Uterus (tissue), 4 donors: ENCODE results near the gene CTNNBIP1. TPM values are rescaled to one million over a fixed set of nuclear protein-coding genes. Genes with fewer than 3 reads are reported as not detected.

Experiments
- DNase-seq, 2 donors: peaks; one replicate each; pipeline ENCODE4 v3.0.0-alpha.2; 2019 to 2020
- H3K27ac ChIP-seq, 2 donors: fragments of 200-600 bp; sonication (generic); 1 replicate in 1 of 2; 2 replicates in 1 of 2; pipeline ENCODE4 v1.5.1; 2016 to 2018
- H3K27me3 ChIP-seq, 2 donors: fragments of 200-600 bp; sonication (generic); one replicate each; pipeline ENCODE4 v1.5.1; 2018 to 2019; ENCODE audit warnings: control low read depth in 1 of 2
- H3K36me3 ChIP-seq, 2 donors: fragments of 200-600 bp; sonication (generic); one replicate each; pipeline ENCODE4 v1.5.1; 2019; ENCODE audit warnings: control low read depth in 1 of 2
- H3K4me1 ChIP-seq, 2 donors: fragments of 200-600 bp; sonication (generic); one replicate each; pipeline ENCODE4 v1.5.1; 2018 to 2019; ENCODE audit warnings: control low read depth in 1 of 2
- H3K4me3 ChIP-seq, 2 donors: fragments of 200-600 bp; sonication (generic); 1 replicate in 1 of 2; 2 replicates in 1 of 2; pipeline ENCODE4 v1.5.1; 2018 to 2019; ENCODE audit warnings: mild to moderate bottlenecking in 1 of 2
- H3K9me3 ChIP-seq, 2 donors: fragments of 200-600 bp; sonication (generic); one replicate each; pipeline ENCODE4 v1.5.1; 2019; ENCODE audit warnings: control low read depth in 1 of 2
- CTCF ChIP-seq, 4 experiments: fragments of 200-600 bp in 2 of 4; fragments of 450-650 bp in 2 of 4; sonication (generic) in 2 of 4; IDR thresholded peaks; one replicate each; pipeline ENCODE4 v1.5.1; 2016 to 2019; ENCODE audit warnings: antibody characterized with exemption in 4 of 4, mild to moderate bottlenecking in 2 of 4, moderate library complexity in 1 of 4
- POLR2A ChIP-seq, 2 donors: fragments of 450-650 bp; IDR thresholded peaks; one replicate each; pipeline ENCODE4 v1.6.1; 2016; ENCODE audit warnings: antibody characterized with exemption in 2 of 2, mild to moderate bottlenecking in 1 of 2, moderate library complexity in 1 of 2
- intact Hi-C: fragments of 100-400 bp; cut with DNase I; formaldehyde crosslinking; loops from one replicate; pipeline ENCODE4 v1.15.1; 2023; ENCODE audit warnings: low total_unique reads
- total RNA-seq, 4 donors: library from RNA; depleted of rRNA in 3 of 4; stranded (reverse); fragments of >200 nt in 3 of 4; gene quantifications; one replicate each; pipeline versions ENCODE4 v1.1.0 to v1.2.4, GENCODE V29; 2014 to 2023
- donor health status: DM: yes; HTN: yes; CAD: no.

Gene CTNNBIP1
- total RNA-seq, 4 donors from 2014 or later = 4.7 to 26.6 (median 13.6) TPM

GRCh38 chr1:9801909-9802308, 108.2 kb downstream of the CTNNBIP1 start:
- TF ChIP-seq POLR2A (IDR thresholded peaks at IDR 0.05) (no peak), CTCF (IDR thresholded peaks at IDR 0.05) (no peak)
- H3K36me3 ChIP-seq = no peaks in the 10 kb centered on the region
- no peaks in the 10 kb centered on the region for H3K9me3 ChIP-seq
- no peaks in the 10 kb centered on the region for H3K27me3 ChIP-seq
- H3K4me3 ChIP-seq = no peak overlapping the region
- H3K4me1 ChIP-seq = peaks cover 0 to 6% of the 10 kb centered on the region in 2 donors
- intact Hi-C loops = no loop called here
- no peak for DNase-seq
- peak overlapping the region; percentile 57 to 69 for H3K27ac ChIP-seq

Other genes starting within 250 kb of the CTNNBIP1 start
- 100 to 1,000 TPM in 2 of 4 donors, 10 to 100 TPM in 2; 46.8 to 184 (median 94.0) TPM for gene CLSTN1, start 86.3 kb downstream of the CTNNBIP1 start, total RNA-seq
- 10 to 100 TPM in 3 of 4 donors, 1 to 10 TPM in 1; 9.4 to 66.9 (median 26.0) TPM for gene LZIC, start 33.1 kb upstream of the CTNNBIP1 start, total RNA-seq
- gene NMNAT1, start 33.2 kb upstream of the CTNNBIP1 start, total RNA-seq = 10 to 100 TPM in 2 of 4 donors, 1 to 10 TPM in 2; 1.8 to 41.5 (median 12.7) TPM
- 10 to 100 TPM in 3 of 4 donors, 1 to 10 TPM in 1; 2.5 to 47.1 (median 35.1) TPM for gene RBP7, start 87.0 kb upstream of the CTNNBIP1 start, total RNA-seq
- 10 to 100 TPM; 15.4 to 54.2 (median 30.4) TPM for gene UBE4B, start 122.7 kb upstream of the CTNNBIP1 start, total RNA-seq